PC-3 (cell line): ENCODE results near the gene FTO. TPM values are rescaled to one million over a fixed set of nuclear protein-coding genes. Genes with fewer than 3 reads are reported as not detected.

Experiments used
- ATAC-seq: fragments of 200-7000 bp; cut with Tn5 transposase; 2 replicates; pipeline ENCODE4 v1.9.1; 2020; ENCODE audit warnings: mild to moderate bottlenecking, moderate library complexity
- BruUV-seq: library from RNA; stranded (reverse); fragments of 400-500 nt; replicated peaks from 2 replicates; lab custom pipeline; 2021; lab: Mats Ljungman, UMichigan
- CTCF ChIA-PET: fragments of 300-600 bp; sonication (Branson Sonifier 250); formaldehyde crosslinking; loops from one replicate; lab custom pipeline; 2022; ENCODE audit warnings: antibody characterized with exemption; lab: Charles Lee
- POLR2A ChIA-PET: fragments of 300-600 bp; sonication (Branson Sonifier 250); formaldehyde crosslinking; loops from one replicate; lab custom pipeline; 2022; ENCODE audit warnings: antibody characterized with exemption; ENCODE audit not compliant: unreplicated experiment; lab: Charles Lee
- DNase-seq: peaks from one replicate; pipeline ENCODE4 v3.0.0-alpha.2; 2015
- H2AFZ ChIP-seq: fragments of 300-600 bp; sonication (generic); 2 replicates; pipeline ENCODE4 v1.6.0; 2016; ENCODE audit warnings: antibody characterized with exemption, low read length
- H3F3A ChIP-seq: fragments of 300-600 bp; sonication (generic); one replicate; pipeline ENCODE4 v1.6.0; 2017; ENCODE audit warnings: antibody characterized with exemption, low read length, control low read depth, mild to moderate bottlenecking; ENCODE audit not compliant: unreplicated experiment
- H3K27ac ChIP-seq: fragments of 300-600 bp; sonication (generic); 2 replicates; pipeline ENCODE4 v1.5.1; 2016; ENCODE audit warnings: mild to moderate bottlenecking, low read length
- H3K27me3 ChIP-seq: fragments of 300-600 bp; sonication (generic); 2 replicates; pipeline ENCODE4 v1.6.1; 2016; ENCODE audit warnings: low read length, mixed read lengths
- H3K36me3 ChIP-seq: fragments of 300-600 bp; sonication (generic); 2 replicates; pipeline ENCODE4 v1.6.1; 2016; ENCODE audit warnings: low read depth, mixed run types, low read length, mixed read lengths
- H3K4me1 ChIP-seq: fragments of 300-600 bp; sonication (generic); 2 replicates; pipeline ENCODE4 v1.5.1; 2016; ENCODE audit warnings: low read length; ENCODE audit not compliant: insufficient read depth
- H3K4me2 ChIP-seq: fragments of 300-600 bp; sonication (generic); 2 replicates; pipeline ENCODE4 v1.6.0; 2016; ENCODE audit warnings: low read length
- H3K4me3 ChIP-seq: fragments of 300-600 bp; sonication (generic); 2 replicates; pipeline ENCODE4 v1.5.1; 2016; ENCODE audit warnings: mild to moderate bottlenecking, low read length, mixed read lengths
- H3K79me2 ChIP-seq: fragments of 300-600 bp; sonication (generic); 2 replicates; pipeline ENCODE4 v1.6.1; 2017; ENCODE audit warnings: low read length, mixed read lengths
- H3K9ac ChIP-seq: fragments of 300-600 bp; sonication (generic); 2 replicates; pipeline ENCODE4 v1.6.0; 2016; ENCODE audit warnings: mild to moderate bottlenecking, low read length
- H3K9me2 ChIP-seq: fragments of 300-600 bp; sonication (generic); replicated peaks from 2 replicates; pipeline ENCODE4 v1.6.1; 2016; ENCODE audit warnings: mixed run types, low read length, mixed read lengths
- H3K9me3 ChIP-seq: fragments of 300-600 bp; sonication (generic); 2 replicates; pipeline ENCODE4 v1.6.1; 2016; ENCODE audit warnings: low read length, mixed read lengths
- H4K20me1 ChIP-seq: fragments of 300-600 bp; sonication (generic); 2 replicates; pipeline ENCODE4 v1.6.1; 2016; ENCODE audit warnings: low read length, mixed read lengths
- CTCF ChIP-seq: fragments of 300-600 bp; sonication (generic); conservative IDR thresholded peaks from 2 replicates; pipeline ENCODE4 v1.5.1; 2017; ENCODE audit warnings: antibody characterized with exemption, low read depth, mild to moderate bottlenecking, low read length
- EZH2 ChIP-seq: fragments of 300-600 bp; sonication (generic); IDR thresholded peaks from one replicate; pipeline ENCODE4 v1.6.1; 2017; ENCODE audit warnings: antibody characterized with exemption, mild to moderate bottlenecking, low read length; ENCODE audit not compliant: unreplicated experiment
- EZH2phosphoT487 ChIP-seq: fragments of 300-600 bp; sonication (generic); IDR thresholded peaks from 2 replicates; pipeline ENCODE4 v1.6.1; 2018; ENCODE audit warnings: mild to moderate bottlenecking, antibody characterized with exemption, low read length, borderline replicate concordance
- intact Hi-C: fragments of 100-400 bp; cut with micrococcal nuclease; formaldehyde crosslinking; loops from 2 replicates; pipeline ENCODE4 v1.9.0; 2023
- total RNA-seq: library from RNA; depleted of rRNA; stranded (reverse); fragments of >200 nt; gene quantifications from 2 replicates; pipeline ENCODE4 v1.2.3, GENCODE V29; 2014

FTO gene
- total RNA-seq, 1 experiment from 2014 or later = 27.0 TPM

GRCh38 chr16:54015147-54015546 is 311.2 kb downstream of the FTO start:
- ATAC-seq (no peak), DNase-seq (no peak)
- H3F3A ChIP-seq = no peaks in the 10 kb centered on the region
- no peaks in the 10 kb centered on the region for H3K4me1 ChIP-seq
- H3K4me3 ChIP-seq = no peak overlapping the region
- H3K9me3 ChIP-seq = no peaks in the 10 kb centered on the region
- no peaks in the 10 kb centered on the region for H3K36me3 ChIP-seq
- POLR2A ChIA-PET = no interaction called here
- no peak overlapping the region for H3K4me2 ChIP-seq
- intact Hi-C loops = no loop called here
- no TSS peak for BruUV-seq
- no peak overlapping the region for H3K27ac ChIP-seq
- no peaks in the 10 kb centered on the region for H3K79me2 ChIP-seq
- H3K9ac ChIP-seq = no peak overlapping the region
- no peaks in the 10 kb centered on the region for H4K20me1 ChIP-seq
- no peaks in the 10 kb centered on the region for H3K27me3 ChIP-seq
- H3K9me2 ChIP-seq = no peaks in the 10 kb centered on the region
- TF ChIP-seq EZH2phosphoT487 (no peak), CTCF (no peak), EZH2 (no peak)
- CTCF ChIA-PET = no interaction called here
- no peak overlapping the region for H2AFZ ChIP-seq

GRCh38 chr16:54022362-54022761 is 318.4 kb downstream of the FTO start:
- no peaks in the 10 kb centered on the region for H3K9me2 ChIP-seq
- ATAC-seq (no peak), DNase-seq (no peak)
- no peak overlapping the region for H3K4me2 ChIP-seq
- H3K4me3 ChIP-seq = no peak overlapping the region
- BruUV-seq = no TSS peak
- H3F3A ChIP-seq = no peaks in the 10 kb centered on the region
- H4K20me1 ChIP-seq = no peaks in the 10 kb centered on the region
- peaks cover 6% of the 10 kb centered on the region; the same call in 1 of the 2 replicates for H3K4me1 ChIP-seq
- CTCF ChIA-PET = no interaction called here
- no peaks in the 10 kb centered on the region for H3K9me3 ChIP-seq
- no peaks in the 10 kb centered on the region for H3K27me3 ChIP-seq
- H2AFZ ChIP-seq = no peak overlapping the region
- no peak overlapping the region for H3K27ac ChIP-seq
- no peak overlapping the region for H3K9ac ChIP-seq
- POLR2A ChIA-PET = no interaction called here
- H3K36me3 ChIP-seq = no peaks in the 10 kb centered on the region
- no peak for TF ChIP-seq CTCF
- no peak for TF ChIP-seq EZH2
- no peak for TF ChIP-seq EZH2phosphoT487
- intact Hi-C loops = no loop called here
- no peaks in the 10 kb centered on the region for H3K79me2 ChIP-seq

GRCh38 chr16:54026456-54026855 is 322.5 kb downstream of the FTO start:
- H2AFZ ChIP-seq = no peak overlapping the region
- no peaks in the 10 kb centered on the region for H4K20me1 ChIP-seq
- intact Hi-C loops = no loop called here
- H3F3A ChIP-seq = no peaks in the 10 kb centered on the region
- no peak for DNase-seq
- POLR2A ChIA-PET = no interaction called here
- peaks cover 6% of the 10 kb centered on the region; the same call in 1 of the 2 replicates for H3K4me1 ChIP-seq
- BruUV-seq = no TSS peak
- no peak for TF ChIP-seq CTCF
- no peak for TF ChIP-seq EZH2phosphoT487
- TF ChIP-seq EZH2 = no peak
- ATAC-seq = no peak
- H3K27ac ChIP-seq = no peak overlapping the region
- H3K36me3 ChIP-seq = peaks cover 3% of the 10 kb centered on the region; the same call in 1 of the 2 replicates
- H3K4me3 ChIP-seq = no peak overlapping the region
- H3K9me2 ChIP-seq = no peaks in the 10 kb centered on the region
- H3K9me3 ChIP-seq = peaks cover 11% of the 10 kb centered on the region
- no peaks in the 10 kb centered on the region for H3K79me2 ChIP-seq
- CTCF ChIA-PET = no interaction called here
- no peak overlapping the region for H3K4me2 ChIP-seq
- H3K27me3 ChIP-seq = no peaks in the 10 kb centered on the region
- H3K9ac ChIP-seq = no peak overlapping the region
